Nephron progenitor cell (in vitro differentiated cells): ENCODE data around the gene USP17L30.
"Not testable (repeated sequence)": the region's sequence is repeated elsewhere in the genome, so short reads cannot be mapped to it uniquely, and the experiment has no call there.

Experiments used
- DNase-seq: peaks from one replicate; pipeline ENCODE4 v3.0.0; 2021
- H3K27ac Mint-ChIP-seq: 2 replicates; pipeline ENCODE4 v1.8.0; 2021; ENCODE audit warnings: mild to moderate bottlenecking, moderate library complexity, mixed read lengths
- H3K27me3 Mint-ChIP-seq: 2 replicates; pipeline ENCODE4 v1.8.0; 2021; ENCODE audit warnings: mild to moderate bottlenecking, low read depth, mixed read lengths; ENCODE audit not compliant: poor library complexity
- H3K36me3 Mint-ChIP-seq: 2 replicates; pipeline ENCODE4 v1.8.0; 2021; ENCODE audit warnings: low read depth, mixed read lengths
- H3K4me1 Mint-ChIP-seq: 2 replicates; pipeline ENCODE4 v1.8.0; 2021; ENCODE audit warnings: mixed read lengths
- H3K4me3 Mint-ChIP-seq: 2 replicates; pipeline ENCODE4 v1.8.0; 2021; ENCODE audit warnings: mild to moderate bottlenecking, moderate library complexity, mixed read lengths
- H3K9me3 Mint-ChIP-seq: 2 replicates; pipeline ENCODE4 v1.8.0; 2021; ENCODE audit warnings: mild to moderate bottlenecking, moderate library complexity, mixed read lengths

Gene USP17L30, protein sequence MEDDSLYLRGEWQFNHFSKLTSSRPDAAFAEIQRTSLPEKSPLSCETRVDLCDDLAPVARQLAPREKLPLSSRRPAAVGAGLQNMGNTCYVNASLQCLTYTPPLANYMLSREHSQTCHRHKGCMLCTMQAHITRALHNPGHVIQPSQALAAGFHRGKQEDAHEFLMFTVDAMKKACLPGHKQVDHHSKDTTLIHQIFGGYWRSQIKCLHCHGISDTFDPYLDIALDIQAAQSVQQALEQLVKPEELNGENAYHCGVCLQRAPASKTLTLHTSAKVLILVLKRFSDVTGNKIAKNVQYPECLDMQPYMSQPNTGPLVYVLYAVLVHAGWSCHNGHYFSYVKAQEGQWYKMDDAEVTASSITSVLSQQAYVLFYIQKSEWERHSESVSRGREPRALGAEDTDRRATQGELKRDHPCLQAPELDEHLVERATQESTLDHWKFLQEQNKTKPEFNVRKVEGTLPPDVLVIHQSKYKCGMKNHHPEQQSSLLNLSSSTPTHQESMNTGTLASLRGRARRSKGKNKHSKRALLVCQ

DNA sequence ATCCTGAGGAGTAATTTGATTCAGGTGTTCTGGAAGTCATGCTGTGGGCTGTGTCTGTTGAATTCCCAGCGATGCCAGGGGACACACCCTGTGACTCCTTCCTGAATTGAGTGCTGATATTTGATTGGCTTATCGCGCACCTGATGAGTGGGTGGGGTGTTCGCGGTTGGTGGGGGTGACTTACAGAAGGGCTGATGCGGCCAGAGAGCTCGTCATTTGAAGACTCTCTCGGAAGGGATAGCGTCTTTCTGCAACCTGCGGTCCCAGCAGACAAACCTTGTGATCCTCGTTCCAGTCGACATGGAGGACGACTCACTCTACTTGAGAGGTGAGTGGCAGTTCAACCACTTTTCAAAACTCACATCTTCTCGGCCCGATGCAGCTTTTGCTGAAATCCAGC lies at the start of gene USP17L30:
TSS of gene USP17L30 (plus strand) at position 301 of the 400 bp plus-strand sequence. CDS start at position 301, 0 bp downstream.
- DNase-seq, H3K36me3 Mint-ChIP-seq, H3K27ac Mint-ChIP-seq, H3K27me3 Mint-ChIP-seq, H3K4me3 Mint-ChIP-seq, H3K9me3 Mint-ChIP-seq, H3K4me1 Mint-ChIP-seq: not testable (repeated sequence)

DNA sequence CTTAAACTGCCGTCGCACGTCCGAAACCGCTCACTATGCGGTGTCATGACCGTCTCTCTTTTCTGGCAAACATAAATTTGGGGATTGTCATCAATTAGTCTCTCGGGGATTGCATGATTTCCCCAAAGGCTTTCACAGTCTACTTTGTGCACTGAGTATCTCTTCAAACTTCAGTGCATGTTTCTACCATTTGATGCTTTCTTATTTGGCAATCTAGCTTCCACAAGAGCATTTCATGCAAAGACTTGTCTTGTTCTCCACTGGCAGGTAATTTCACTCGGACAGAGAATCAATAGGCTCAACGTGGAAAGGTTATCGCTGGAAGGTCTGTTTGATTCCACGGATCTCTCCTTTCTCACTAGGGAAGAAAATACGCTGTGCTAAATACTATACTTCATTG lies 38.7 kb upstream of the USP17L30 start:
- not testable (repeated sequence) for DNase-seq, H3K27ac Mint-ChIP-seq, H3K4me1 Mint-ChIP-seq, H3K9me3 Mint-ChIP-seq, H3K27me3 Mint-ChIP-seq, H3K4me3 Mint-ChIP-seq, H3K36me3 Mint-ChIP-seq

DNA sequence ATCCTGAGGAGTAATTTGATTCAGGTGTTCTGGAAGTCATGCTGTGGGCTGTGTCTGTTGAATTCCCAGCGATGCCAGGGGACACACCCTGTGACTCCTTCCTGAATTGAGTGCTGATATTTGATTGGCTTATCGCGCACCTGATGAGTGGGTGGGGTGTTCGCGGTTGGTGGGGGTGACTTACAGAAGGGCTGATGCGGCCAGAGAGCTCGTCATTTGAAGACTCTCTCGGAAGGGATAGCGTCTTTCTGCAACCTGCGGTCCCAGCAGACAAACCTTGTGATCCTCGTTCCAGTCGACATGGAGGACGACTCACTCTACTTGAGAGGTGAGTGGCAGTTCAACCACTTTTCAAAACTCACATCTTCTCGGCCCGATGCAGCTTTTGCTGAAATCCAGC lies 38.1 kb upstream of the USP17L30 start, which contains the start of gene USP17L24:
TSS of gene USP17L24 (plus strand) at position 301 of the 400 bp plus-strand sequence. CDS start at position 301, 0 bp downstream.
- H3K27me3 Mint-ChIP-seq, H3K4me3 Mint-ChIP-seq, H3K27ac Mint-ChIP-seq, DNase-seq, H3K4me1 Mint-ChIP-seq, H3K9me3 Mint-ChIP-seq, H3K36me3 Mint-ChIP-seq: not testable (repeated sequence)

DNA sequence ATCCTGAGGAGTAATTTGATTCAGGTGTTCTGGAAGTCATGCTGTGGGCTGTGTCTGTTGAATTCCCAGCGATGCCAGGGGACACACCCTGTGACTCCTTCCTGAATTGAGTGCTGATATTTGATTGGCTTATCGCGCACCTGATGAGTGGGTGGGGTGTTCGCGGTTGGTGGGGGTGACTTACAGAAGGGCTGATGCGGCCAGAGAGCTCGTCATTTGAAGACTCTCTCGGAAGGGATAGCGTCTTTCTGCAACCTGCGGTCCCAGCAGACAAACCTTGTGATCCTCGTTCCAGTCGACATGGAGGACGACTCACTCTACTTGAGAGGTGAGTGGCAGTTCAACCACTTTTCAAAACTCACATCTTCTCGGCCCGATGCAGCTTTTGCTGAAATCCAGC lies 33.3 kb upstream of the USP17L30 start, which contains the start of gene USP17L25:
TSS of gene USP17L25 (plus strand) at position 301 of the 400 bp plus-strand sequence. CDS start at position 301, 0 bp downstream.
- H3K9me3 Mint-ChIP-seq, DNase-seq, H3K27me3 Mint-ChIP-seq, H3K4me1 Mint-ChIP-seq, H3K36me3 Mint-ChIP-seq, H3K27ac Mint-ChIP-seq, H3K4me3 Mint-ChIP-seq: not testable (repeated sequence)

DNA sequence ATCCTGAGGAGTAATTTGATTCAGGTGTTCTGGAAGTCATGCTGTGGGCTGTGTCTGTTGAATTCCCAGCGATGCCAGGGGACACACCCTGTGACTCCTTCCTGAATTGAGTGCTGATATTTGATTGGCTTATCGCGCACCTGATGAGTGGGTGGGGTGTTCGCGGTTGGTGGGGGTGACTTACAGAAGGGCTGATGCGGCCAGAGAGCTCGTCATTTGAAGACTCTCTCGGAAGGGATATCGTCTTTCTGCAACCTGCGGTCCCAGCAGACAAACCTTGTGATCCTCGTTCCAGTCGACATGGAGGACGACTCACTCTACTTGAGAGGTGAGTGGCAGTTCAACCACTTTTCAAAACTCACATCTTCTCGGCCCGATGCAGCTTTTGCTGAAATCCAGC lies 28.6 kb upstream of the USP17L30 start, which contains the start of gene USP17L26:
TSS of gene USP17L26 (plus strand) at position 301 of the 400 bp plus-strand sequence. CDS start at position 301, 0 bp downstream.
- H3K4me1 Mint-ChIP-seq, H3K27me3 Mint-ChIP-seq, H3K27ac Mint-ChIP-seq, DNase-seq, H3K9me3 Mint-ChIP-seq, H3K36me3 Mint-ChIP-seq, H3K4me3 Mint-ChIP-seq: not testable (repeated sequence)

DNA sequence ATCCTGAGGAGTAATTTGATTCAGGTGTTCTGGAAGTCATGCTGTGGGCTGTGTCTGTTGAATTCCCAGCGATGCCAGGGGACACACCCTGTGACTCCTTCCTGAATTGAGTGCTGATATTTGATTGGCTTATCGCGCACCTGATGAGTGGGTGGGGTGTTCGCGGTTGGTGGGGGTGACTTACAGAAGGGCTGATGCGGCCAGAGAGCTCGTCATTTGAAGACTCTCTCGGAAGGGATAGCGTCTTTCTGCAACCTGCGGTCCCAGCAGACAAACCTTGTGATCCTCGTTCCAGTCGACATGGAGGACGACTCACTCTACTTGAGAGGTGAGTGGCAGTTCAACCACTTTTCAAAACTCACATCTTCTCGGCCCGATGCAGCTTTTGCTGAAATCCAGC lies 23.8 kb upstream of the USP17L30 start, which contains the start of gene USP17L5:
TSS of gene USP17L5 (plus strand) at position 301 of the 400 bp plus-strand sequence. CDS start at position 301, 0 bp downstream.
- H3K9me3 Mint-ChIP-seq, H3K27me3 Mint-ChIP-seq, H3K4me1 Mint-ChIP-seq, H3K4me3 Mint-ChIP-seq, H3K27ac Mint-ChIP-seq, H3K36me3 Mint-ChIP-seq, DNase-seq: not testable (repeated sequence)

DNA sequence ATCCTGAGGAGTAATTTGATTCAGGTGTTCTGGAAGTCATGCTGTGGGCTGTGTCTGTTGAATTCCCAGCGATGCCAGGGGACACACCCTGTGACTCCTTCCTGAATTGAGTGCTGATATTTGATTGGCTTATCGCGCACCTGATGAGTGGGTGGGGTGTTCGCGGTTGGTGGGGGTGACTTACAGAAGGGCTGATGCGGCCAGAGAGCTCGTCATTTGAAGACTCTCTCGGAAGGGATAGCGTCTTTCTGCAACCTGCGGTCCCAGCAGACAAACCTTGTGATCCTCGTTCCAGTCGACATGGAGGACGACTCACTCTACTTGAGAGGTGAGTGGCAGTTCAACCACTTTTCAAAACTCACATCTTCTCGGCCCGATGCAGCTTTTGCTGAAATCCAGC lies 19.1 kb upstream of the USP17L30 start, which contains the start of gene USP17L27:
TSS of gene USP17L27 (plus strand) at position 301 of the 400 bp plus-strand sequence. CDS start at position 301, 0 bp downstream.
- H3K9me3 Mint-ChIP-seq, result not testable (repeated sequence)

DNA sequence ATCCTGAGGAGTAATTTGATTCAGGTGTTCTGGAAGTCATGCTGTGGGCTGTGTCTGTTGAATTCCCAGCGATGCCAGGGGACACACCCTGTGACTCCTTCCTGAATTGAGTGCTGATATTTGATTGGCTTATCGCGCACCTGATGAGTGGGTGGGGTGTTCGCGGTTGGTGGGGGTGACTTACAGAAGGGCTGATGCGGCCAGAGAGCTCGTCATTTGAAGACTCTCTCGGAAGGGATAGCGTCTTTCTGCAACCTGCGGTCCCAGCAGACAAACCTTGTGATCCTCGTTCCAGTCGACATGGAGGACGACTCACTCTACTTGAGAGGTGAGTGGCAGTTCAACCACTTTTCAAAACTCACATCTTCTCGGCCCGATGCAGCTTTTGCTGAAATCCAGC lies 14.3 kb upstream of the USP17L30 start, which contains the start of gene USP17L28:
TSS of gene USP17L28 (plus strand) at position 301 of the 400 bp plus-strand sequence. CDS start at position 301, 0 bp downstream.
- DNase-seq, H3K9me3 Mint-ChIP-seq, H3K27ac Mint-ChIP-seq, H3K36me3 Mint-ChIP-seq, H3K4me3 Mint-ChIP-seq, H3K27me3 Mint-ChIP-seq, H3K4me1 Mint-ChIP-seq: not testable (repeated sequence)

More for the DNA sequence above, 19.1 kb upstream of the USP17L30 start, which contains the start of gene USP17L27:
- DNase-seq, H3K4me3 Mint-ChIP-seq, H3K27me3 Mint-ChIP-seq, H3K4me1 Mint-ChIP-seq, H3K36me3 Mint-ChIP-seq, H3K27ac Mint-ChIP-seq: not testable (repeated sequence)

DNA sequence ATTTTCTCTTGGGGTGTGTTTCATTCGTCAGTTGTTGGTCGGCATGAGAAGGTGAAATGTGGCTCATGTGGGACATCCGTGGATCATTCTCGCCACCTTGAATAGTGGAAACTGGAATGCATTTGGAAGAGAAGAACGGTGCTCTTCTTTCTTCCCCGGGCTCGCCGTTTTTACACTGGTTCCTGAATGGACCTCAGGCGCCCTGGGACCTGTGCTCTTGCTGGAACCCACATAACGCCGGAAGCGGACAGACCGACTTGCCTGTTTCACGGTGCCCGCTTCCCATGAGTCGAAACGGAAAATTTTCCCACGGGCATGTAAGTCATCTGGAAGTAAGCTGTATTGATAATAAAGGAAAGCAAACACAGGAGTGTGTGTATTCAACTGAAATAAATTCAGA lies 12.1 kb upstream of the USP17L30 start:
- not testable (repeated sequence) for H3K27me3 Mint-ChIP-seq, H3K4me1 Mint-ChIP-seq, DNase-seq, H3K27ac Mint-ChIP-seq, H3K9me3 Mint-ChIP-seq, H3K4me3 Mint-ChIP-seq, H3K36me3 Mint-ChIP-seq

DNA sequence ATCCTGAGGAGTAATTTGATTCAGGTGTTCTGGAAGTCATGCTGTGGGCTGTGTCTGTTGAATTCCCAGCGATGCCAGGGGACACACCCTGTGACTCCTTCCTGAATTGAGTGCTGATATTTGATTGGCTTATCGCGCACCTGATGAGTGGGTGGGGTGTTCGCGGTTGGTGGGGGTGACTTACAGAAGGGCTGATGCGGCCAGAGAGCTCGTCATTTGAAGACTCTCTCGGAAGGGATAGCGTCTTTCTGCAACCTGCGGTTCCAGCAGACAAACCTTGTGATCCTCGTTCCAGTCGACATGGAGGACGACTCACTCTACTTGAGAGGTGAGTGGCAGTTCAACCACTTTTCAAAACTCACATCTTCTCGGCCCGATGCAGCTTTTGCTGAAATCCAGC lies 9.6 kb upstream of the USP17L30 start, which contains the start of gene USP17L29:
TSS of gene USP17L29 (plus strand) at position 301 of the 400 bp plus-strand sequence. CDS start at position 301, 0 bp downstream.
- H3K27ac Mint-ChIP-seq, H3K36me3 Mint-ChIP-seq, H3K4me3 Mint-ChIP-seq, H3K4me1 Mint-ChIP-seq, H3K27me3 Mint-ChIP-seq, H3K9me3 Mint-ChIP-seq, DNase-seq: not testable (repeated sequence)

DNA sequence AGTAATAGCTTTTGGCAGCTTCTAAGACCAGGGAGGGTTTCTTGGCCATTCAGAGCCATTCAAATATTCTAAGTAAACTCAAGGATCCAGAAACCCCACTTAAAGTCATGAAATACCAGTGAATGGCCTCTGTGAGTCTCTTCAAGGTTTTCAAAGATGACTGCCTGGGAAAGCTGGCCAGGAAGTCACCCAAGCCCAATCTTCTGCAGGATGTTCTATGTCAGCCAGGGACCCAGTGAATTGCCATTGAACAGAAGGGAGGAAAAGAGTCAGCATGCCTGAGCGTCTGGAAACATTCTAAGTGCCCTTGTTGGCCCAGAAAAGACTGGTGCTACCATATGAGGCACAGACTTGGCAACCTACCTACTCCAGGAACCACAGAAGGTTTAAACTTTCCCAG lies 17.0 kb downstream of the USP17L30 start:
- H3K36me3 Mint-ChIP-seq, H3K4me1 Mint-ChIP-seq, H3K27me3 Mint-ChIP-seq, H3K27ac Mint-ChIP-seq, DNase-seq: not testable (repeated sequence)
- peak overlapping the region; percentile 49 for H3K4me3 Mint-ChIP-seq
- peaks cover 24% of the 10 kb centered on the region for H3K9me3 Mint-ChIP-seq
